Endodermal cell (in vitro differentiated cells): ENCODE data around the gene INAFM1. TPM values are rescaled to one million over a fixed set of nuclear protein-coding genes. Genes with fewer than 3 reads are reported as not detected.

Experiments used
- DNase-seq: peaks from one replicate; pipeline ENCODE4 v3.0.0-alpha.2; 2017
- H3K27ac ChIP-seq: 2 replicates; pipeline ENCODE4 v1.5.1; 2013; ENCODE audit warnings: mild to moderate bottlenecking, low read depth, low read length, moderate library complexity
- H3K27me3 ChIP-seq: 2 replicates; pipeline ENCODE4 v1.6.1; 2013; ENCODE audit warnings: mild to moderate bottlenecking, low read length, moderate library complexity; ENCODE audit not compliant: insufficient read depth, control insufficient read depth, poor library complexity, severe bottlenecking
- H3K36me3 ChIP-seq: 2 replicates; pipeline ENCODE4 v1.7.0; 2013; ENCODE audit warnings: mild to moderate bottlenecking, low read length, moderate library complexity; ENCODE audit not compliant: control insufficient read depth, insufficient read depth
- H3K4me1 ChIP-seq: one replicate; pipeline ENCODE4 v1.7.0; 2013; ENCODE audit warnings: low read length; ENCODE audit not compliant: control insufficient read depth, insufficient read depth
- H3K4me3 ChIP-seq: 2 replicates; pipeline ENCODE4 v1.5.1; 2013; ENCODE audit warnings: mild to moderate bottlenecking, low read length, moderate library complexity
- H3K9ac ChIP-seq: 2 replicates; pipeline ENCODE4 v1.6.1; 2013; ENCODE audit warnings: mild to moderate bottlenecking, low read length, moderate library complexity; ENCODE audit not compliant: poor library complexity, severe bottlenecking; ENCODE audit errors: extremely low read depth
- H3K9me3 ChIP-seq: 2 replicates; pipeline ENCODE4 v1.6.1; 2013; ENCODE audit warnings: mild to moderate bottlenecking, low read length, moderate library complexity; ENCODE audit not compliant: control insufficient read depth
- H3K27ac Mint-ChIP-seq: 2 replicates; pipeline ENCODE4 v1.8.0; 2020; ENCODE audit warnings: mixed read lengths
- H3K27me3 Mint-ChIP-seq: 2 replicates; pipeline ENCODE4 v1.8.0; 2021; ENCODE audit warnings: mild to moderate bottlenecking, mixed read lengths; ENCODE audit not compliant: insufficient read depth
- H3K36me3 Mint-ChIP-seq: 2 replicates; pipeline ENCODE4 v1.8.0; 2020; ENCODE audit warnings: low read depth, mixed read lengths
- H3K4me1 Mint-ChIP-seq: 2 replicates; pipeline ENCODE4 v1.8.0; 2020; ENCODE audit warnings: mixed read lengths
- H3K4me3 Mint-ChIP-seq: 2 replicates; pipeline ENCODE4 v1.8.0; 2020; ENCODE audit warnings: mild to moderate bottlenecking, moderate library complexity, mixed read lengths
- H3K9me3 Mint-ChIP-seq: 2 replicates; pipeline ENCODE4 v1.8.0; 2020; ENCODE audit warnings: mild to moderate bottlenecking, mixed read lengths
- CTCF ChIP-seq: fragments of 200-600 bp; sonication (generic); conservative IDR thresholded peaks from 2 replicates; pipeline ENCODE4 v1.5.0; 2021; ENCODE audit warnings: antibody characterized with exemption, mild to moderate bottlenecking
- WGBS, 2 experiments: methylation state at CpG; one replicate each; pipeline versions ENCODE4 v1.1.5 to v1.1.7; 2013; ENCODE audit warnings: missing lambda C conversion rate in 2 of 2, mixed read lengths in 1 of 2; ENCODE audit not compliant: insufficient coverage in 1 of 2, insufficient read length in 1 of 2; 5-methylcytosine and 5-hydroxymethylcytosine counted together
- total RNA-seq, 2 donors: library from RNA; stranded (reverse); fragmentation: NEBNext Ultra II Directional in 1 of 2; extraction: Animal tissue kit (Norgen Biotek cat#: 25700) in 1 of 2; gene quantifications; 2 replicates in 1 of 2; 3 replicates in 1 of 2; pipeline ENCODE4 v1.2.1, GENCODE V29; 2021

The INAFM1 gene
- total RNA-seq, 2 donors from 2014 or later = 8.7 to 11.5 TPM

GRCh38 chr19:47316513-47316912 lies 41.8 kb downstream of the INAFM1 start:
- Mint-ChIP-seq H3K4me3 (no peak overlapping the region), H3K27ac (no peak overlapping the region), H3K27me3 (peaks cover 2% of the 10 kb centered on the region), H3K36me3 (no peaks in the 10 kb centered on the region), H3K9me3 (peaks cover 3% of the 10 kb centered on the region), H3K4me1 (peaks cover 4% of the 10 kb centered on the region)
- H3K4me3 ChIP-seq = no peak overlapping the region
- no peaks in the 10 kb centered on the region for H3K9me3 ChIP-seq
- no peak for TF ChIP-seq CTCF
- no peaks in the 10 kb centered on the region for H3K36me3 ChIP-seq
- H3K27me3 ChIP-seq = no peaks in the 10 kb centered on the region
- no peak overlapping the region for H3K27ac ChIP-seq
- no peak overlapping the region for H3K9ac ChIP-seq
- H3K4me1 ChIP-seq = no peaks in the 10 kb centered on the region
- WGBS, 2 experiments = 86 to 90% methylated on average over 3 to 4 of the region's 4 CpGs
- no peak for DNase-seq

- Histone ChIP-seq H3K4me3 (no peak overlapping the region), H3K9me3 (no peaks in the 10 kb centered on the region), H3K4me1 (no peaks in the 10 kb centered on the region), H3K27ac (no peak overlapping the region), H3K9ac (no peak overlapping the region), H3K27me3 (no peaks in the 10 kb centered on the region), H3K36me3 (no peaks in the 10 kb centered on the region)
- Mint-ChIP-seq H3K4me3 (no peak overlapping the region), H3K27me3 (no peaks in the 10 kb centered on the region), H3K9me3 (no peaks in the 10 kb centered on the region), H3K36me3 (no peaks in the 10 kb centered on the region), H3K4me1 (peaks cover 4% of the 10 kb centered on the region), H3K27ac (no peak overlapping the region)
- no peak for DNase-seq
- TF ChIP-seq CTCF = no peak
- 95 to 98% methylated on average over 38 to 46 of the region's 46 CpGs for WGBS, 2 experiments
Measured at GRCh38 chr19:47319923-47320871, 45.5 kb downstream of the INAFM1 start.

- no peak overlapping the region for H3K4me3 Mint-ChIP-seq
- no peaks in the 10 kb centered on the region for H3K4me1 Mint-ChIP-seq
- no peaks in the 10 kb centered on the region for H3K36me3 Mint-ChIP-seq
- H3K9me3 Mint-ChIP-seq = no peaks in the 10 kb centered on the region
- no peak overlapping the region for H3K27ac ChIP-seq
- H3K27me3 ChIP-seq = no peaks in the 10 kb centered on the region
- no peak overlapping the region for H3K4me3 ChIP-seq
- no peak overlapping the region for H3K9ac ChIP-seq
- no peaks in the 10 kb centered on the region for H3K9me3 ChIP-seq
- 100% methylated on average over 1 of the region's 1 CpG; no CpG with 5 or more reads in 1 of the 2 experiments for WGBS, 2 experiments
- no peak for DNase-seq
- H3K27me3 Mint-ChIP-seq = no peaks in the 10 kb centered on the region
- no peak overlapping the region for H3K27ac Mint-ChIP-seq
- TF ChIP-seq CTCF = no peak
- no peaks in the 10 kb centered on the region for H3K36me3 ChIP-seq
- no peaks in the 10 kb centered on the region for H3K4me1 ChIP-seq
Measured at GRCh38 chr19:47321630-47322029, 46.9 kb downstream of the INAFM1 start.
